HG03565 (cell line): Measurements from ENCODE around the gene ZCCHC24.
A peak's percentile ranks its signal among the peaks of the same experiment; 100 is the strongest.

Experiments used
- ATAC-seq: cut with Tn5 transposase; IDR thresholded peaks from one replicate; pipeline ENCODE4 v1.9.1; 2021; ENCODE audit warnings: mild to moderate bottlenecking, moderate library complexity; ENCODE audit not compliant: unreplicated experiment

The ZCCHC24 gene

DNA sequence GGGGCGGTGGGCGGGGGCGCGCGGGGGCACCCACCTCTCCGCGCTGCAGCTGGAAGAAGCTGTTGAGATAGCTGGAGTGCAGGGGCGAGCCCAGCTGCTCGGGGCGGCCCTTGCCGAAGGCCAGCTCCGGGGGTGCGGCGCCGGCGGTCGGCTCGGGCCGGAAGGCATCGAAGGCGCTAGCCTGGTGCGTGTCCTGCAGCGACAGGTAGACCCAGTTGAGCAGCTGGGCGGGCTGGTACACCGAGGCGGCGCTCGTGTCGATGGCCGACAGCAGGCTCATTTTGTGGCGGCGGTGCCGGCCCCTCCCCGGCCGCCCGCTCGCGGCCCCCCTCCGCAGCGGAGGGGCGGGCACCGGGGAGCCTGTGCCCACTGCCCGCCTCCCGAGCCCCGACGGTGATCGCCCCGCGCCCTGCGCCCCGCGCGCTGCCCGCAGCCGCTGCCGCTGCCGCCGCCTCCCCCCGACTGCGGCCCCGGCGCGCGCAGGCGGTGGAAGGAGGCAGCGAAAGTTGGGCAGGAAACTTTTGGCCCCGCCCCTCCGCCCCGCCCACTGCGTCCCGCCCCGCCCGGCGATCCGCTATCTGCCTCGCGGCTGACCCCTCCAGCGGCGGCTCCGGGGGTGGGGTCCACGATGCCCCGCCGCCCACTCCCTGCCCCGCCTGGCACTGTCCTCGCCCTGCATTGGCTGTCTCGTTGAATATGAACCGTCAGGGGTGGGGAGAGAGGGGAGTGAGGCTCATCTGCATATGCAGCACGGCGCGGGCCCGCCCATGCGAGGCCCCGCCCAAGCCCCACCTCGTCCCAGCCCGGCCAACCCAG is at the start of gene ZCCHC24:
TSS of gene ZCCHC24 (minus strand) at position 464 of the 816 bp plus-strand sequence. CDS start at position 280, 184 bp downstream.
- peak; percentile 93 for ATAC-seq

- ATAC-seq = no peak
Observed at GRCh38 chr10:79493806-79494205, 48.4 kb upstream of the ZCCHC24 start.

GRCh38 chr10:79492839-79493238 is 47.4 kb upstream of the ZCCHC24 start:
- ATAC-seq = no peak

GRCh38 chr10:79492256-79492655 is 46.8 kb upstream of the ZCCHC24 start:
- no peak for ATAC-seq

GRCh38 chr10:79491143-79491835 is 45.9 kb upstream of the ZCCHC24 start:
- ATAC-seq = no peak

DNA sequence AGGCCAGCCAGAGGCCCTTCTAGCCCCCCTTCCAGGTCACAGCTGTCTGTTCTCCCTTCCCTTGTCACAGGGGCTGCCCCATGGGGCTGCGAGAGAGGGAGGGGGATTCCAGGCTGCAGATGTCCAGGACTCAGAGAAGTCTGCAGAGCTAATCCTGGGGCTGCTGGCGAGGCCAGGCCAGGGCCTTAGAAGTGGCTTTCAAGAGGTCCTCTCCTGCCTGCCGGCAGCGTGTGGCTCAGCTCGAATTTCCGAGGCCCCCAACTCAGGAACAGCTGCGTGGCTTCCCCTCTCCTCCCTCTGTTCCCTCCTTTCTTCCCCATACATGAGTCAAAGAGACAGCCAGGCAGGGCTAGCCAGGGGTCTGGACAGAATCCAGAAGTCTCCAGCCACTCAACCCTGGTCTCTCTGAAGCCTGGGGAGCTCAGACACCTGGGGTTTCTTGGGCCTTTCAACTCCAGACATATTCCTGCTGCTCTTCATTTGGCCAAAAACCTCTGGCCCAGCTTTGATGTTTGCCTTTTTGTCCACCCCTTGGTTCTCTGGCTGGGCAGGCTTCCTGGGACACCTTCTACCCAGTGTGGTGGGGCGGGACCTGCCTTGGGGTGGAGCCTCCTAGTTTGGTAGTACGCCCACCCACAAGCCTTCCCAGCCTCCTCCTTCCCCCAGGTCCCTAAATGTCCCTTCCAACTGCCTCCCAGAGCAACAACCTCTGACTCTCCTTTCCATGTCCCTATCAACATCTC is 45.1 kb upstream of the ZCCHC24 start:
- ATAC-seq = no peak

DNA sequence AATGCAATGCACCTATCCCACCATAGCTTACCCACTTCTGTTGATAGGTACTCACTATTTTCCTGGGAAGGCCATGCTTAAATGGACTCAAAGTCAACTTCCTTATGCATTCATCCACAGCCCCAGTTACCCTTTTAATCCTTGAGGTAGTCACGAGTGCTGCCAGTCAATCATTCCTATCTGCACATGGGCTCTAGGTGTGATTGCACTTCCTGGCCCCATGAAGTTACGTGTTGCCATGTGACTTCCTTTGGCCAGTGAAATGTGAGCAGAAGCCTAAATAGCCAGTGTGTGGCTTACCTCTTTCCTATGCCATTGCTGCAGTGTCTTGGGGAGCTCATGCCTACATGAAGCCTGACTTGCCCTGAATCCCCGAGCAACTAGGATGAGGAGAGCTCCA is 43.4 kb upstream of the ZCCHC24 start:
- ATAC-seq = no peak

DNA sequence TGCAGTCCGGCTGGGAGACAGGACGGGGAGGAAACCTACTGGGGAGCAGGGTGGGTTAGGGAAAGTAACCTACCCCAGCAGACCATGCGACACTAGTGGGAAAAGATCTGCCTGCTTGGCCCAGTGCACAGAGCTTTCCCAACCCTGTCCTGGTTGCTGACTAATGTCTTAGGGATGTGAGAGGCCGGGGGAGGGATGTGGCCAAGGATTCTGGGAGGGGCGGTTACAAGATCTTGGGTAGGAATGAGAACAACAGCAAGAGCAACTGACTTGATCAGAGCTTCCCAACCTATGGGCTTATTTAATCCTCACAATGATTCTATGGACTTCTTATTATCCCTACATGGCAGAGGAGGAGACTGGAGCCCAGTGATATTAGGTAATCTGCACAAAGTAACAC is 42.9 kb upstream of the ZCCHC24 start:
- ATAC-seq = no peak

- peak; percentile 59 for ATAC-seq
Observed at GRCh38 chr10:79487296-79488194, 42.1 kb upstream of the ZCCHC24 start.

DNA sequence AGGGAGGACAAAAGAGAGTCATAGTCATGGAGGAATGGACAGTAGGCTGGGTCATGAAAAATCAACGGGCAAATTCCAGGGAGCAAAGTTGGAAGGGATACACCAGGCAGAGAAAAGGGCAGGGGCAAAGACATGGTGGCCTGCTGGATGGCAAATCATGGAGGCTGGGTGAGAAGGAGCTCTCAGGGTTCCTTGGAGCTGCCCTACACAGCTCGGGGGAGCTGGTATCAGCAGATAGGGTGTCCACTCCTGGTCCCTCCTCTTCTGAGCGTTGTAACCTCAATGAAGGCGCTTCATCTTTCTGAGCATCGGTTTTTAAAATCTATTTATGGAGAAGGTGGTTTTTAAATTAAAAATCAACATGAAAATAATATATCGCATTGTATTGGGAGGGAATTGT is 39.1 kb upstream of the ZCCHC24 start:
- no peak for ATAC-seq

GRCh38 chr10:79483948-79484347 is 38.5 kb upstream of the ZCCHC24 start:
- ATAC-seq = no peak

DNA sequence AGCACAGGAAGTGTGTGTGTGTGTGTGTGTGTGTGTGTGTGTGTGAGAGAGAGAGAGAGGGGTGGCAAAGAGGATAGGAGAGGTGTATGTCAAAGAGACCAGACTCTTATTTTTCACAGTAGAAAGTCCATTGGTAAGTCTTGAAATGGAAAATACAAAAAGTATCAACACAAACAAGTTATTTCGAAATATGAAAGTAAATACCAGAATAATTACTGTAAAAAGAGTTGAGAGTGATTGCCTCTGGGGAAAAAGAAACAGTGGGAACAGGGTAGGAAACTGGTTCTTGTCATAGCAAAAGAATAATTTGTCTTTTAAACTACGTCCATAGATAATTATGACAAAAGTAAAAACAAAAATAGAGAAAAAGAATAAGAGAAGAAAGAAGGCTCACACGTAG is 37.9 kb upstream of the ZCCHC24 start:
- no peak for ATAC-seq

GRCh38 chr10:79482741-79483140 is 37.3 kb upstream of the ZCCHC24 start:
- no peak for ATAC-seq

GRCh38 chr10:79482304-79482703 is 36.9 kb upstream of the ZCCHC24 start:
- ATAC-seq = no peak

GRCh38 chr10:79479283-79479909 is 34.0 kb upstream of the ZCCHC24 start:
- ATAC-seq = no peak

GRCh38 chr10:79477456-79477855 is 32.0 kb upstream of the ZCCHC24 start:
- ATAC-seq = no peak

- ATAC-seq = no peak
Observed at GRCh38 chr10:79476645-79477044, 31.2 kb upstream of the ZCCHC24 start.

GRCh38 chr10:79475877-79476276 is 30.5 kb upstream of the ZCCHC24 start:
- ATAC-seq = no peak

DNA sequence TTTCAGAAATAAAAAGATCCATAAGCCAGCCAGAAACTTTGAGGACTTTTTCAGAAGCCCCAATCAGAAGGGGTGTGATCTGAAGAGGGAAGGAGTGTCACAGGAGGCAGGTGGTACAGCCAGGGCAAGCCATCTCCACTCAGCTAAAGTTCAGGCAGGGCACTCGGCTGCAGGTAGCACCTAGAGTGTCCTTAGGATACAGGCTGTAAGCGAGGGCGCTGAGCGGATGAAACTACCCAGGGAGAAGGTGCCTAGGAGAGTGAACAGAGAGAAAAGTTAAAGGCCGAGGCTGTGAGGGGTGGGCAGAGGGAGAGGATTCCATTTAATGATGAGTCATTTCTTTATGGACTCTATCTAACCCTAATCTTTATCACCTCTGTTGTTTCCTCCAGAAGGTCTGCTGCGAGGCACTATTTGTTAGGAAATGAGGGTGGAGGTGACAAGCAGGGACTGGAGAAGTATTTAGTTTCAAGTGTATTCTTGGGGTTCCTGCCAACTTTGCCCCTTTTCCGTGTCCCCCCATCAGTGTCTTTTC is 29.8 kb upstream of the ZCCHC24 start:
- ATAC-seq = no peak
